ENCODE measurements around the gene DYSF. TPM values are rescaled to one million over a fixed set of nuclear protein-coding genes. Genes with fewer than 3 reads are reported as not detected.
A peak's percentile ranks its signal among the peaks of the same experiment; 100 is the strongest.
"Not testable (repeated sequence)": the region's sequence is repeated elsewhere in the genome, so short reads cannot be mapped to it uniquely, and the experiment has no call there.

Gene DYSF
- total RNA-seq, 1 donor from 2014 or later: not detected

GRCh38 chr2:71658256-71658655 is 204.9 kb downstream of the DYSF start:
- intact Hi-C loops (cut with micrococcal nuclease); DNase-seq (ENCODE audit: low spot score); H3K27ac Mint-ChIP-seq; H3K4me3 Mint-ChIP-seq (ENCODE audit: low read depth); H3K4me1 Mint-ChIP-seq (ENCODE audit: low read depth); H3K27me3 Mint-ChIP-seq (ENCODE audit: low read depth); H3K36me3 Mint-ChIP-seq (ENCODE audit: low read depth): not testable (repeated sequence)
- H3K9me3 Mint-ChIP-seq: peaks cover 14% of the 10 kb centered on the region

- intact Hi-C loops (cut with micrococcal nuclease): no loop called here
- DNase-seq (ENCODE audit: low spot score): no peak
- no peaks in the 10 kb centered on the region for H3K36me3 Mint-ChIP-seq (ENCODE audit: low read depth)
- H3K27ac Mint-ChIP-seq: no peak overlapping the region
- H3K9me3 Mint-ChIP-seq: peaks cover 14% of the 10 kb centered on the region
- H3K4me1 Mint-ChIP-seq (ENCODE audit: low read depth): no peaks in the 10 kb centered on the region
- no peaks in the 10 kb centered on the region for H3K27me3 Mint-ChIP-seq (ENCODE audit: low read depth)
- H3K4me3 Mint-ChIP-seq (ENCODE audit: low read depth): no peak overlapping the region
Observed at GRCh38 chr2:71658771-71659170, 205.4 kb downstream of the DYSF start.

DNA sequence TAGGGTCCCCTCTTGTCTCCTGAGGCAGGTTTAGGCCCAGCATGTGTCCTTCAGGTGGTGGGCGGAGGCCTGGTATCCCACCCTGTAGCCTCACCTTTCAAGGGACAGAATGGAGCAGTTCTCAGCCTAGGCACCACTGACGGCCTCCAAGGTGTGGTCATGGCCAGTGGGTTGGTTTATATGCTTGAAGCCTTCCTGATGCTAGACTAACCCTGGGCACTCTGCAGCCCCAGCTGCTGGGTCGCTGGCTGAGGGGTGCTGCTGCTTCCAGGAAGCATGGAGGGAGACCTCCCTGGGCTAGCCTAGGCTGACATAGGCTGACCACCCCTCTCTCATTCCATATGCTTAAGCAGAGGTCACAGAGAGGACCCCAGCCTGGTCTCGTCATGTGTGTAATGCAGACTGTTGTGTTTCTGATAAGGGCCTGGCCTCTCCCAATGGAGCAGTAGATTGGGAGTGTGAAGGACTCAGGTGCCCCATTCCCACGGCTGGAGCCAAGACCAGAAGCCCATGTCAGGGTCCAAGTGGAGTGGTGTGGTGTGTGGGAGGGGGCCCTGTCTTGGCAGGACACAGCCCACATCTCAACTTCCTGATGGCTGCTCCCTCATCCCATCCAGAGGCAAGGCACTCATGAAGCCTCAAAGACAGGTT is 206.6 kb downstream of the DYSF start:
- H3K4me1 Mint-ChIP-seq (ENCODE audit: low read depth): no peaks in the 10 kb centered on the region
- peaks cover 14% of the 10 kb centered on the region for H3K9me3 Mint-ChIP-seq
- H3K27me3 Mint-ChIP-seq (ENCODE audit: low read depth): no peaks in the 10 kb centered on the region
- no peaks in the 10 kb centered on the region for H3K36me3 Mint-ChIP-seq (ENCODE audit: low read depth)
- DNase-seq (ENCODE audit: low spot score): no peak
- H3K4me3 Mint-ChIP-seq (ENCODE audit: low read depth): no peak overlapping the region
- H3K27ac Mint-ChIP-seq: no peak overlapping the region
- intact Hi-C loops (cut with micrococcal nuclease): no loop called here

DNA sequence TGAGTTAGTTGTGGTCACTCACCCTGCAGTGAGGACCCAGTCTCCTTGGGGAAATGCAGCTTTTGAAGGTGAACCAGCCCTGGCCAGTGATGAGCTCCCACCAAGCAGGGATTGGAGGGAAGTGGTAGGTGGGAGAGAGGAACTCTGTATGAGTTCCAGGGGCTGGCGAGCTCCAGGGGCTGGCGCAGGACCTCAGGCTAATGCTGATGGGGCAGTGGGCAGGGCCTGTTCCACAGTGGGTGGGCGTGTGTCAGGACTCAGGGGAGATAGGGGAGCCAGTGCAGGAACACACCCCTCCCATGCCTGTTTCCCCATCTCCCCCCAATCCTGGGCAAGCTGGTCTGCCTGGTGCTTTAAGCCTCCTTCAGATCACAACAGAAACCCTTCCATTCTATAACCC is 208.4 kb downstream of the DYSF start:
- intact Hi-C loops (cut with micrococcal nuclease): no loop called here
- no peaks in the 10 kb centered on the region for H3K27me3 Mint-ChIP-seq (ENCODE audit: low read depth)
- no peak overlapping the region for H3K4me3 Mint-ChIP-seq (ENCODE audit: low read depth)
- H3K9me3 Mint-ChIP-seq: peaks cover 14% of the 10 kb centered on the region
- no peaks in the 10 kb centered on the region for H3K36me3 Mint-ChIP-seq (ENCODE audit: low read depth)
- no peak for DNase-seq (ENCODE audit: low spot score)
- no peaks in the 10 kb centered on the region for H3K4me1 Mint-ChIP-seq (ENCODE audit: low read depth)
- no peak overlapping the region for H3K27ac Mint-ChIP-seq

DNA sequence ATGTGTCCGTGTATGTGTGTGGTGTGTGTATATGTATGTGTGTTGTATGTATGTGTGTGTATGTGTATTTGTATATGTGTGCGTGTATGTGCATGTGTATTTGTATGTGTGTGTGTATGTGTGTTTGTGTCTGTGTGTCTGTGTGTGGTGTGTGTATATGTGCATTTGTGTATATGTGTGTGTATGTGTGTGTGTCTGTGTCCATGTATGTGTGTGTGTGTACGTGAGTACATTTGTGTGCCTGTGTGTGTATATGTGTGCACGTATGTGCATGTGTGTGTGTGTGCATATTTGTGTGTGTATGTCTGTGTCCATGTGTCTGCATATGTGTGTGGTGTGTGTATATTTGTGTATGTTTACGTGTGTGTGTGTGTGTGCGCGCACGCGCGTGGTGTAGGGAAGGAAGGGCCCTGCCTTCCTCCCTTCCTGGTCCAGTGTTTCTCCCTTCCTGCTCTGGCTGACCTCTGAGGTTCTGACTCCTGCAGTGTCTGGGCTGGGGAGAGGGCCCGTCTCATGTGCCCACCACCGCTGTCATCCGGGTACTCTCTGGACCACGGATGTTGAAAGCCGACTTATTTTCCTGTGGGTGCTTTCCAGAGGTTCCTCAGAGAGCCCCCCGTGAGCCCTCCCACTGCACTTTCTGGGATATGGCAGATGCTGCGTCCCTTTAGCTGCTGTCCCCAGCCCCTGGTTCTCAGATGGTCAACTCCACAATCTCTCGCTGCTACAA is 209.5 kb downstream of the DYSF start:
- intact Hi-C loops (cut with micrococcal nuclease): no loop called here
- no peak overlapping the region for H3K4me3 Mint-ChIP-seq (ENCODE audit: low read depth)
- H3K27ac Mint-ChIP-seq: no peak overlapping the region
- H3K27me3 Mint-ChIP-seq (ENCODE audit: low read depth): no peaks in the 10 kb centered on the region
- DNase-seq (ENCODE audit: low spot score): no peak
- H3K4me1 Mint-ChIP-seq (ENCODE audit: low read depth): no peaks in the 10 kb centered on the region
- H3K9me3 Mint-ChIP-seq: peaks cover 14% of the 10 kb centered on the region
- no peaks in the 10 kb centered on the region for H3K36me3 Mint-ChIP-seq (ENCODE audit: low read depth)

- peaks cover 4% of the 10 kb centered on the region for H3K9me3 Mint-ChIP-seq
- intact Hi-C loops (cut with micrococcal nuclease): no loop called here
- no peaks in the 10 kb centered on the region for H3K27me3 Mint-ChIP-seq (ENCODE audit: low read depth)
Observed at GRCh38 chr2:71664161-71664560, 210.8 kb downstream of the DYSF start.

DNA sequence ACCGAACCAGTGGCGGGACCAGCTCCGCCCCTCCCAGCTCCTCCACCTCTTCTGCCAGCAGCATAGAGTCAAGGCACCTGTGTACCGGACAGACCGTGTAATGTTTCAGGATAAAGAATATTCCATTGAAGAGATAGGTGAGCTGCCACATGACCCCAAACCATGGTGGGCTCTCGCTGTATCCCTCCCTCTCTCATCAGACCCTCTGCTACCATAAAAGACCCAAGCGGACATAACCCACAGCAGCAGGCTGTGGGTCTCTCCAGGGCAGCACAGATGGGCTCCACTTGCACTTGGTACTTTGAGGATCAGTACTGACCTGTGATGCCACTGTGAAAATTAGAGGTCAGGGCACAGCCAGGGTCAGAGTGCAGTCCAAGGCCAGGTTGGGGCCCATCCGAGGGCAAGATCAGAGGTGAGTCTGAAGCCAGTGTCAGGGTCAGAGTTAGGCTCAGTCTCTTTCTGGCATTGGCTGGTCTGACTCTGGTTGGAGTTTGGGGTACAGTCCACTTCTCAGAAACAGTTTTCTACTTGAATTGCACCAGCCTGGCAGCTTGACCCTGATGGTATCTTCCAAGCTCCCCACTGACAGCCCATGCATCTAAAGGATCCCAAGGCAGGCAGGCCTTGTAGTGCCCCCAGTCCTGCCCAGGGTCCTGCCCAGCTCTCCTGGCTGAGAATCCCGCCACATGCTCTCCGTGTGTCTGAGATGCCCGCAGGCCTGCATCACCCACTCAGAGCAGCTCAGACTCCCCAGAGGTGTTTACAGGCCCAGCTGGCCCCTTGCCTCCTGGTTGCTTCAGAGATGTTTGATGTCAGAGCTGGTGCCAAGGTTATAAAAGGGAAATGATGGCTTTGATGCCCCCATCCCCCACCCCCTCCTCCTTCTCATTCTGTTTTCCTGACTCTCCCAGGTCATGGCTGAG is 212.1 kb downstream of the DYSF start:
- Mint-ChIP-seq H3K9me3 (no peaks in the 10 kb centered on the region), H3K36me3 (ENCODE audit: low read depth) (no peaks in the 10 kb centered on the region), H3K4me3 (ENCODE audit: low read depth) (no peak overlapping the region), H3K4me1 (ENCODE audit: low read depth) (no peaks in the 10 kb centered on the region), H3K27me3 (ENCODE audit: low read depth) (no peaks in the 10 kb centered on the region), H3K27ac (no peak overlapping the region)
- no peak for DNase-seq (ENCODE audit: low spot score)
- intact Hi-C loops (cut with micrococcal nuclease): no loop called here

More at GRCh38 chr2:71664161-71664560, 210.8 kb downstream of the DYSF start:
- Mint-ChIP-seq H3K27ac (no peak overlapping the region), H3K4me1 (ENCODE audit: low read depth) (no peaks in the 10 kb centered on the region), H3K36me3 (ENCODE audit: low read depth) (no peaks in the 10 kb centered on the region), H3K4me3 (ENCODE audit: low read depth) (no peak overlapping the region)
- DNase-seq (ENCODE audit: low spot score): no peak

DNA sequence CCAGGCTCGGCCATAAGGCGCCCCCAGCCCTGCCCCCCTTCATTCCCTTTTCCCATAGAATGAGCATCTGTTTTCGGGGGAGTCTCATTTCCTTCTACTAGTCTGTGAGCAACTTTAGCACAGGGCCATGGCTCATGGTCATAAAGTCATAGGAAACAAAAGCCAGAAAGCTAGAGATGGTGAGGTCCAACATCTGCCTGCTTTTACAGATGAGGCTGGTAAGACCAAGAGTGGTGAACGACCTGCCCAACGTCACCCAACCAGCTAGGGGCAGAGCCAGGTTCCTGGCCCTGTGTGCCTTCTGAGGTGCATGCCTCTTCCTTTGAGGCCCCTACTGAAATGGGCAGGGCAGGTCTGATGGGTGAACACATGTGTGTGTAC is 212.7 kb downstream of the DYSF start:
- no peak for DNase-seq (ENCODE audit: low spot score)
- Mint-ChIP-seq H3K9me3 (no peaks in the 10 kb centered on the region), H3K4me3 (ENCODE audit: low read depth) (no peak overlapping the region), H3K4me1 (ENCODE audit: low read depth) (no peaks in the 10 kb centered on the region), H3K27me3 (ENCODE audit: low read depth) (no peaks in the 10 kb centered on the region), H3K27ac (no peak overlapping the region), H3K36me3 (ENCODE audit: low read depth) (no peaks in the 10 kb centered on the region)
- intact Hi-C loops (cut with micrococcal nuclease): no loop called here

GRCh38 chr2:71667256-71668182 is 214.2 kb downstream of the DYSF start:
- no peaks in the 10 kb centered on the region for H3K9me3 Mint-ChIP-seq
- no peak for DNase-seq (ENCODE audit: low spot score)
- no peak overlapping the region for H3K27ac Mint-ChIP-seq
- no peak overlapping the region for H3K4me3 Mint-ChIP-seq (ENCODE audit: low read depth)
- intact Hi-C loops (cut with micrococcal nuclease): no loop called here
- no peaks in the 10 kb centered on the region for H3K4me1 Mint-ChIP-seq (ENCODE audit: low read depth)
- H3K36me3 Mint-ChIP-seq (ENCODE audit: low read depth): no peaks in the 10 kb centered on the region
- no peaks in the 10 kb centered on the region for H3K27me3 Mint-ChIP-seq (ENCODE audit: low read depth)

DNA sequence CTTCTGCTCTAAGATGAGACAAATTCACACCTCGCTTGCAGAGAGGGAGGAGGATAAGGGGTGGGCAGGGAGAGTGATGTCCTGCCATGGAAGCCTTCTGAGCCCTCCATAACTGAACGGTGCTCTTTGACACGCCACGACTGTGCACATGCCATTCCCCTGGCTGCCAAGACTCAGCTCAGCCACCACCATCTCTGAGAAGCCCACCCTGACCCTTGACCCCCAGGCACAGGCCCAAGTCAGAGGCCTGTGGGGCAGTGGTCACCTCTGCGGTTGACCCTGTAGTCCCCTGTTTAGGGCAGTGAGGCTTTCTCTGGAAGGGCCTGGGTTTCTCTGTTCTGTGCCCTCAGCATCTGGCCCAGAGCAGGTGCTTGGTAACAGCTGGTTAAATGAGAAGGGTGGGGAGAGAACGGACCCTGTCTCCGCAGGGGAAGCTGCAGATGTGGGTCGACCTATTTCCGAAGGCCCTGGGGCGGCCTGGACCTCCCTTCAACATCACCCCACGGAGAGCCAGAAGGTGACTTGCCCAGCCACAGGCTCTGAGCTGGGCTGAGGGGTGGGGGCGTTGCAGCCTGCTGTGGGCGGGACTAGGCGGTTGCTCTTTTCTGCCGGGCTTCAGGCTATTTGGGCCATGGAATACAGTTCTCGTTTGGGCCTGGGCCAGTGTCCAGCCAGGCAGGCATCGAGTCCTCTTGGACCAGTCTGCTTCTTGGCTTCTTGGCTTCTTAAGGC is 215.1 kb downstream of the DYSF start:
- intact Hi-C loops (cut with micrococcal nuclease): no loop called here
- no peaks in the 10 kb centered on the region for H3K9me3 Mint-ChIP-seq
- H3K27ac Mint-ChIP-seq: no peak overlapping the region
- no peaks in the 10 kb centered on the region for H3K4me1 Mint-ChIP-seq (ENCODE audit: low read depth)
- peak; percentile 1 for DNase-seq (ENCODE audit: low spot score)
- H3K36me3 Mint-ChIP-seq (ENCODE audit: low read depth): no peaks in the 10 kb centered on the region
- H3K27me3 Mint-ChIP-seq (ENCODE audit: low read depth): no peaks in the 10 kb centered on the region
- H3K4me3 Mint-ChIP-seq (ENCODE audit: low read depth): no peak overlapping the region

- Mint-ChIP-seq H3K27me3 (ENCODE audit: low read depth) (no peaks in the 10 kb centered on the region), H3K36me3 (ENCODE audit: low read depth) (no peaks in the 10 kb centered on the region), H3K4me3 (ENCODE audit: low read depth) (no peak overlapping the region), H3K9me3 (no peaks in the 10 kb centered on the region), H3K27ac (no peak overlapping the region), H3K4me1 (ENCODE audit: low read depth) (no peaks in the 10 kb centered on the region)
- intact Hi-C loops (cut with micrococcal nuclease): no loop called here
- DNase-seq (ENCODE audit: low spot score): no peak
Observed at GRCh38 chr2:71669058-71669456, 215.7 kb downstream of the DYSF start.
